Activated CD4-positive, alpha-beta T cell treated with anti-CD3 and anti-CD28 coated beads for 24 hours (primary cell): ENCODE measurements around the gene TPCN1.

Experiments used
- DNase-seq, 2 donors: peaks; one replicate each; pipeline ENCODE4 v3.0.0-alpha.2; 2020; ENCODE audit warnings: low read depth in 2 of 2

The TPCN1 gene

GRCh38 chr12:113302886-113303640, 81.8 kb downstream of the TPCN1 start:
- no peak for DNase-seq

DNA sequence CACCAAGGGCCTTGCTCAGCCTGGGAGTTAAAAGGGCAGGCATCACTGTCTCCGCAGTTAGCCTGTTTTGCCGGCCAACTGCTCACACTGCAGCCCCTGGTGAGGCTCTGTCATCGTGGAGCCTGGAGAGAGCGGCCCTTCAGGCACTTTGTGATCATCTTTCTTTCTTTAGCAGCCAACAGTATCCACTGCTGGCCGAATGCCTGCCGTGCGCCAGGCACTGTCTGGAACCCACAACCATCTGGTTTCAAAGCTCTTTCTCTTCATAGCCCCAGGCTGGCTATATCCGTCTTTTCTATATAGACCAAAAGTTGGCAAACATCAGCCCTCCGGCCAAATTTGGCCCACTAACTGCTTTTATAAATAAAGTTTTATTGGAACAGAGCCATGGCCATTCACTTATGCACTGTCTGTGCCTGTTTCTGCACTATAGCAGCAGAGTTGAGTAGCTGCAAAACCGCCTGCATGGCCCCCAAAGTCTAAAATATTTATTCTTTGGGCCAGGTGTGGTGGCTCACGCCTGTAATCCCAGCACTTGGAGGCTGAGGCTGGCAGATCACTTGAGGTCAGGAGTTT, 84.1 kb downstream of the TPCN1 start:
- no peak for DNase-seq

DNA sequence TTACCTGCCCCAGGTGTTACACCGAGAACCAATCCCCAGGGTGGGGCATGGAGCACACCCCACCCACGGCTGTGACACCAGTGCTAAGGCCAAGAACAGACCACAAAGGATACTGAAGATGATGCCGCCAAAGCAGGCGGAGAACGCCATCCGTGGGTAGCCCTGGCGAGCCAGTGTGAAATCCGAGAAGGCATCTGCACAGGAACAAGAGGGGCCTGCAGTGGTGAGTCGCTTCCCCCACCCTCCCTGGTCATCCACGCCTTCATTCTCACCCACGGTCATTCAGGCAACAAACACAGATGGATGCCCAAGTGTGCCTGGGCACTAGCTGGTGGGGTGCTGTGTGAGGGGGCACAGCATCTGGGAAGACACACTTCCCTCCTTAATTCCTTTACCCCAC, 85.1 kb downstream of the TPCN1 start:
- DNase-seq, result no peak

DNA sequence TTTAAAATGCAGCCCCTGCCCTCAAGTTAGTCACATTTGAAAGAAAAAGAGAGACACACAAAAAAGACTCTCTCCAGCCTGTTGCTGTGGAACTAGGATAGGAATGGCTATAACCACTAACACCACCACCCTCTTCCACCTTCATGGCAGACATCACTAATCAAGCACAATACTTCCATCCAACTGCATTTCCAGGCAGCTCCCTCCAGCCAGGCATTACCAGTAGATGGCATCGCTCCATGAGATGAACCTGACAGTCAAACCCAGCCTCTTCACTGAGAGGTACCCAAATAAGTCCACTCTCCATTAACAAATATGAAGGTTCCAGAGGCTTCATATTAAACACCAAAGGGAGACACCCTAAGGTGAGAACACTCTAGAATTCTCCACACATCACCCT, 89.2 kb downstream of the TPCN1 start:
- no peak for DNase-seq

DNA sequence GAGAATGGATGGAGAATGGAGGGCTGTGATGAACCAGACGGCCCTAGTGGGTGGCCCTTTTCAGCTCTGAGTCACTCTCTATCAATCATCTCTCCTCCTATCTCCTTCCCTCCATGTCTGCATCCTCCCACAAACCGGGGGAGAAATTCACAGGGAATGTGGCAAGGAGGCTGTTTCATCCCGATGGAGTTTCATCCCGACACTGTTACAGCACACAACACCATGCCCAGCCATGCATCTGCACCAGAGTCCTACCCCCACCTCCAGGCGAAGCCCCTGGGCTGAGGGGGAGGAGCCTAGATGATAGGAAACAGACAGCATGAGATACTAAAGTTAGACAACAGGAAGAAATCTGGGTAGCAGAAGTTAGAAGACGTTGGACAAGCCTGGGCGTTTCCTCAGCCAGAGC, 92.9 kb downstream of the TPCN1 start:
- no peak for DNase-seq

DNA sequence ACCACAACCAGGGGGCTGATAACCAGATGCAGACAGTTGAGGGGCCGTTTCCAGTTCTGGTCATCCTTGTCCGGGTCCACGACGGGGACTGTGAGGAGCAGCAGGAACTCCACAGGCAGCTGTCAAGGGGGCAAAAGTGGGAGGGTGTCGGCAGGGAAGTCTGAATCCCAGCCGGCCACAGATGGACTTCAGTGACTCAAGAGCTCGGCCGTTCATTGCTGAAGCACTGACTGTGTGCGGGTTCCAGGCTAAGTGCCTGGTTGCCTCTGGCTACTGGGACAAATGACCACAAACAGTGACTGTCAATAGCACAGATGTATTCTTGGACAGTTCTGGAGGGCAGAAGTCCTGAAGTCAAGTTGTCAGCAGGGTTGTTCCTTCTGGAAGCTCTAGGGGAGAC, 94.1 kb downstream of the TPCN1 start:
- DNase-seq, result no peak

DNA sequence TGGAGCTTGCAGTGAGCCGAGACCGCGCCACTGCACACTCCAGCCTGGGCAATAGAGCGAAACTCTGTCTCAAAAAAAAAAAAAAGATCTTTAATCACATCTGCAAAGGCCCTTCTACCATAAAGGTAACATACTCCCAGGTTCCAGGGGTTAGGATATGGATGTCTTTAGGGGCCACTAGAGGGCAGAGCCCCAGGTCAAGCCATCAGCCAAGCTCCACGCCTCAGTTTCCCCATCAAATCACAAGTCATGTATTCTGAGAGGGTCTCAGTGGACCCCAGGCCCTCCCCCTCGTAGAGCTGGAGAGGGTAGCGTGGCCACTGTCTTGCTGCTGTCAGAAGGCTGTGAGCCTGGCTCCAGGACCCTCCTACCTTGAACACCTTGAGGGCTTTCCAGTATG, 94.9 kb downstream of the TPCN1 start:
- DNase-seq, result no peak

GRCh38 chr12:113317122-113317521, 95.9 kb downstream of the TPCN1 start:
- no peak for DNase-seq

DNA sequence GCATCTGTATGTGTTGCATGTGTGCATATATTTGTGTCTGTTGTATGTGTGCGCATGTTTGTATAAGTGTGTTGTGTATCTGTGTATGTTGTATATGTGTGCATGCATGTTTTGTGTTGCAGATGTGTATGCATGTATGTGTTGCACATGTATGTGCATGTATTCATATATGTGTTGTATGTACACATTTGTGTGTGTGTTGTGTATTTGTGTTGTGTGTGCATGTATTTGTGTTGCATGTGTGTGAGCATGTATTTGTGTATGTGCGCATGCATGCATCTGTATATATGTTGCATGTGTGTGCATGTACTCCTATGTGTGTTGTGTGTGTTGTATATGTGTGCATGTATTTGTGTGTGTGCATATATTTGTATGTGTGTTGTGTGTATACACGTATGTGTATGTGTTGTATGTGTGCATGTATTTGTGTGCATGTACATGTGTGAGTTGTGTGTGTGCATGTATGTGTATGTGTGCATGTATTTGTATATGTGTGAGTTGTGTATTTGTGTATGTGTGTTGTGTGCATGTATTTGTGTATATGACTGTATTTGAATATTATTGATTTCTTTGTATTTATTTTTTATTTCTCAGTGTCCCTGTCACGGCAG, 96.9 kb downstream of the TPCN1 start:
- no peak for DNase-seq

GRCh38 chr12:113318900-113319628, 97.8 kb downstream of the TPCN1 start:
- DNase-seq, result no peak

DNA sequence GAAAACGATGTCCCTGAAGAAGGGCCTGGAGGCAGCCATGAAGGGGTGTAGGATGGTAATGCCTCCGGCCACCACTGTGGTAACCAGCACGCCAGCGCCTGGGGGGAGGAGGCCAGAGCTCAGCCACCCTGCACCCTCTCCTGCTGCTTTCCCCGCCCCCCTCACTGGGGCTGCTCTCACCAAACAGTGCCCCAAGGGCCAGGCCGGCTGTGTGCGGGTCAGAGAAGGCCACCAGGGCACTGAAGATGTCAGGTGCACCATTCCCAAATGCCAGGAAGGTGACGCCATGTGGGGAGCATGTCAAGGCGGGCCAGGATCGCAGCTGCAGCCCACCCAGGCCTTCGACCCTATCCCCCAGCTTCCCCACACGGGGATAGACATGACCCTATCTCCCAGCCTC, 99.1 kb downstream of the TPCN1 start:
- no peak for DNase-seq

- no peak for DNase-seq
Measured at GRCh38 chr12:113322343-113322742, 101.1 kb downstream of the TPCN1 start.

DNA sequence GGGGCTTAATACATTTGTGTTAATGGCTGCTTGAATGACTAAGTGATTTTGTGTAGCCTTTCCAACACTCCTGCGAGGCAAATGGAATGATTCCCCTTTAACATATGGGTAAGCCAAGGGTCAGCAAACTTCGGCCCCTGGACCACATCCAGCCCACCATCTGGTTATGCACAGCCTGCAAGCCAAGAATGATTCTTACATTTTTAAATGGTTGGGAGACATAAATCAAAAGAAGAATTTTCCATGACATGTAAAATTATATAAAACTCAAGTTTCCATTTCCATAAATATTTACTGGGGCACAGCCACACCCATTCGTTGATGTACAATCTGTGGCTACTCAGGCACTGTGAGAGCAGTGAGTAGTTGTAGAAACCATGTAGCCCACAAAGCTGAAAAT, 104.7 kb downstream of the TPCN1 start:
- no peak for DNase-seq

DNA sequence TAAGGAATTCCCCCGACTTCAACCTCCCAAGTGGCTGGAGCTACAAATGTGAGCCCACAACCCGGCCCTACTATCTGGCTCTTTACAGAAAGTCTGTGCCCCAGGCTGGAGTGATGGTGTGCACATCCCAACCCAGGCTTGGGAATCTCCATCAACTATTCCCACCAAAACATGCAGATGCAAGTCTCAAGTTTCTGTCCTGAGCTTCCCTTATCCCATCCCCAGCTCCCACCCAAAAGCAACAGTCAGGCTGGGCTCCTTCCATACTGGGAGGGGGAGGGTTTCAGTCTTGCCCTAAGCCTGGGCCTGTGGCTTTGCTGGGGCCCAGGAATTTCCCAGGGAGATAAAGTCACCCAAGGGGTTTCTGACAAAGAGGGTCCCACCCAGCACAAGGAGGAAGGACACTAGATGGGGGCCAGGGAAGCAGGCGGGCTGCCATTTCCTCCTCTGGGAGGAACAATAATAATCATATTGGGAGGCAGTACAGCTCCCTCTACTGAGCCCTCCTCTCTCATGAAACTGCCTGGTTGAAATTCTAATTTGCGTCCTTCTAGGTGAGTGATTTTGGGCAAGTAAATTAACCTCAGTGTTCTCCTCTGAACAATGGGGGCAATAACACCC, 105.6 kb downstream of the TPCN1 start:
- no peak for DNase-seq

GRCh38 chr12:113328368-113328889, 107.2 kb downstream of the TPCN1 start:
- DNase-seq, result no peak

DNA sequence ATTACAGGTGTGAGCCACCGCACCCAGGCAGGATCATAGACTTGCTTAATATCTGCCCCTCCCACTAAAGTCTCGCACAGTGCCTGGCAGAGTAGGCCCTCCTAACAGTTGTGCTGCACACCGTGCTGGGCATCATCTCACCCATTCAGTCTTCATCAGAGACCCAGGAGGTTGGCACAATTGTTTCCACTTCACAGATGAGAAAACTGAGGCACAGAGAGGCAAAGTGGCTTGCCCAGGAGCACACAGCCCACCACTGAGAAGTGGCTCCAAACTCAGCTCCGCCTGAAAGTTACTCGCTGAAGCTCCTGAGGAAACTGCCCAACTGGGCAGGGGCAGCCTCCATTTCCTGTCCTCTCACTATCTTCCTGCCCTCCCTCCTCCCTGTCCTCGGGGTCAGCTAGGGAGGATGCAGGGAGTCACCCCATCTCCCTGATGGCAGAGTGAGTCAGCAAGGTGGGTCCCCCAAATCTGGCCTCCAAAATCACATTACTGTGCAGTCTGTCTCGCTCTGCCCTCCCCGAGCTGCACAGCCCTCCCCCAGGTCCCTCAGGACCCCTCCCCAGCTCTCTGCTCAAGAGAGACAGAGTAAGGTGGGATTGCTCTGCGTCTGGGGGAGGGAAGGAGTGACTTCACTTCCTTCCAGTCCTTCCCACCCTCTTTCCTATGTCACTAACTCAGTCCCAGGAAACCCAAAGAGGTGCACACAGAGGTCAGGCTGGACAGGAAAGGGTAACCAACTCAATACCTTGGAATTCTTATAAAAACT, 107.9 kb downstream of the TPCN1 start:
- no peak for DNase-seq

GRCh38 chr12:113329791-113330417, 108.6 kb downstream of the TPCN1 start:
- no peak for DNase-seq

GRCh38 chr12:113330505-113330904, 109.2 kb downstream of the TPCN1 start:
- no peak for DNase-seq

DNA sequence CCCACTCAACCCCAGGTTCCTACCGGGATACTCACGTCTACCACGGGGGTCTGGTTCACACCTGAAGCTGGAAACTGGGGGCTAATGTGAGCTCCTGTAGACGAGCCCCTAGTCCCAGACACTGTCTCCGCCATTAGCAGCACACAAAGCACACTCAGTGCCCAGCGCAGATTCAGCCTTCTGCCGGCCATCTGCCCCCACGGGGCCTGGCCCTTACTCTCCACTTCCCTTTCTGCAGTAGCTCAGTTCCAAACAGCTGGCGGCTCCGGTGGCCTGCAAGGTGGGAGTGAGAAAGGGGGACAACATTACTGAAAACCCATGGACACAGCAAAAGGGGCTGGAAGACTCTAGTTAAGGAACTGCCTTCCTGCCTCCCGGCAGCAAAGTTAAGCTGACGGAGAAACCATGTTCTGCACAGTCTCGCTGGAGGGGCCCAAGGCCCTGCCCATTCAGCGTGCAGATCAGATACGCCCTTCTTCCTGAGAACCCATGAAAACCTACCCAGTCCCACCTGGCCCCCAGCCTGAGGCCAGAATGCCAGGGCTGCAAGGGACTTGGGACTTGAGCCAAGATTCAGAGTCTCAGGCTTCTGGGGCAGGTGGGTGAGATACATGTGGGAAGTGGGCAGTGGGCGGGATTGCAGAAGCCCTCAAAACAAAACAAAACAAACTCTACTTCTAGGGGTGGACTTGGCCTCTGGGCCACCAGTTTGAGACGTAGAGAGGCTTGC, 111.6 kb downstream of the TPCN1 start:
- no peak for DNase-seq

GRCh38 chr12:113333418-113333750, 112.1 kb downstream of the TPCN1 start:
- DNase-seq, result no peak
